Lower leg skin (tissue), 3 donors: Measurements from ENCODE around the gene WDR3.

Experiments used
- CTCF ChIP-seq, 3 donors: fragments of 450-650 bp; IDR thresholded peaks; one replicate each; pipeline ENCODE4 v1.5.1; 2016; ENCODE audit warnings: antibody characterized with exemption in 3 of 3, mild to moderate bottlenecking in 3 of 3, moderate library complexity in 2 of 3
- POLR2A ChIP-seq, 2 donors: fragments of 450-650 bp; IDR thresholded peaks; one replicate each; pipeline ENCODE4 v1.6.1; 2016 to 2017; ENCODE audit warnings: antibody characterized with exemption in 2 of 2, mild to moderate bottlenecking in 1 of 2, moderate library complexity in 1 of 2

- no peak for TF ChIP-seq CTCF (IDR thresholded peaks at IDR 0.05)
- no peak for TF ChIP-seq POLR2A (IDR thresholded peaks at IDR 0.05)
These were observed 78.5 kb downstream of the WDR3 start for GRCh38 chr1:118008011-118008410.
